GM18868 (cell line): ENCODE results near the gene LSM5.

Experiments used
- ATAC-seq: cut with Tn5 transposase; IDR thresholded peaks from one replicate; pipeline ENCODE4 v1.9.1; 2021; ENCODE audit warnings: mild to moderate bottlenecking, moderate library complexity; ENCODE audit not compliant: unreplicated experiment

Gene LSM5

DNA sequence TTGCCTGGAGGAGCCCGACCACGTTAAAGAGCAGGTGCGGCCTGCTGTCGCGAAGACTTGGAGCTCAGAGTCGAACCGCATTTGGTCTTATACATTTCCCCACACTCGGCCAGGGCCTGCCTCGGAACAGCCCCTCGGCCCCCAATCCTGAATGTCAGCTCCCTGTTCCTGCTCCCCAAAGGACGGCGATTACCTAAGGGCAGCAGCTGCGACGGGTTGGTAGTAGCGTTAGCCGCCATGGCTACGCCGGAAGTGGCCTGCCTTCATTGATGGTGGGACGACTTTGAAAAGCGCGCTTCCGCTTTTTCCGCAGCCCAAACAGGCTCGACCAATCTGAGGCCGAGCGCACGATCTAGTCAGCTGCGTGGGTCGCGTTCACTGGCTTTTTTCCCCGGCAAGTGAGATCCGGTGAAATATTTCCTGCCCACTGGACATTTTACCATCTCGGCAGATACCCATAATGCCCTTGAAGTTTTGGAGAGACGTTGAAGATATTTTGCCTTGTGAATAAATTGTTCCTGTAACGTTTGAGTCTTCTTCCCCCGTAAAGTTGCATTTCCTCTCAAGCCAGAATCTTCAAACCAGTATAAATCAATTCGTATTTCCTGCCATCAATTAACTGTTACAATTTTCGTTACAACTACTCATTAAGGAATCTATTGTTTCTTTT lies at the start of gene LSM5:
TSS of gene LSM5 (minus strand) at position 254 of the 670 bp plus-strand sequence. CDS start at position 239, 15 bp downstream.
- ATAC-seq: peak; percentile 89

DNA sequence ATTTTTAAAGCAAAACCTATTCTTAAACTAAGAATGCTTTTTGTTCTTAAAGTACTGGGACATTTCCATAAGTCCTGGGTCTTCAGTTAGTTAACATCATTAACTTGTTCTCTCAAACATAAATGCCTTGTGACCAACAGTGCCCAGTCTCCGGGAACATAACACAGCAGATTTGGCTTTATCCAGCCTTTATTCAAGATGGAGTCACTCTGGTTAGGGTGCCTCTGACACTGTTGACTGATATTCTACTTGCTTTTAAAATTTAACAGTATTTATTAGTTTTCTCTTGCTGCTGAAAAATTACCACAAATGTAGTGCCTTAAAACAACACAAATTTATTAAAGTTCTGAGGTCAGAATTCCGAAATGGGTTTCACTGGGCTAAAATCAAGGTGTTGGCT lies 49.2 kb upstream of the LSM5 start:
- no peak for ATAC-seq

DNA sequence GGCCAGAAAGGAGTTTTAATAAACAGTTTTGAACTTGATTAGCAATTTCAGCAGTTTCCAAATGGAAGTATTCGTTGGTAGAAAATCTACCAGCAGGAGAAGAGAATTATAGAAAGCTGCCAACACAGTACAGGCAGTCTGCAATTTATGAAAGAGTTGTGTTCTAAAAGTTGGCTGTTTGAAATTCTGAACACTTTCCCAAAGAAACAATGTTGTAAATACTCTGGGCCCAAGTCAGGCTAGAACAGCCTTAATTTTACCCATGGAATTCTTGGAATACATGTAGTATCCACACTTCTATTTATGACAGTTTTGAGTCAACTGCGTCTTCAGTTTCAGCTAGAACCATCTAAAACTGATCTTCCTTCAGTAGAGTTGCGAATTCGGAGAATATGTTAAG lies 47.6 kb upstream of the LSM5 start:
- no peak for ATAC-seq

DNA sequence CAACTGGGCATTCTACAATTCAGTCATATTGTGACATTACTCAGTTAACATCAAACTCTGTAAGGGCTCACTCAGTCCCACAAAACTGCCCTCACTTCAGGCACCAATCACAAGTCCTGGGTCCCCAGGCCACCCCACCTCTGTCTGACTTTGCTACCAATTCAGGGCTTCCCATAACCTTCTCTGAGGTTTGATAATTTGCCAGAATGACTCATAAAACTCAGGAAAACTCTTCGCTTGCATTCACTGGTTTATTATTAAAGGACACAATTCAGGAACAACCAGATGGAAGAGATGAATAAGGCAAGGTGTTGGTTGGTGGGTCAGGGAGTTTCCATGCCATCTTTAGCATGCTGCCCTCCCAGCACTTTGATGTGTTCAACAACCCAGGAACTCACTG lies 46.4 kb upstream of the LSM5 start:
- no peak for ATAC-seq

DNA sequence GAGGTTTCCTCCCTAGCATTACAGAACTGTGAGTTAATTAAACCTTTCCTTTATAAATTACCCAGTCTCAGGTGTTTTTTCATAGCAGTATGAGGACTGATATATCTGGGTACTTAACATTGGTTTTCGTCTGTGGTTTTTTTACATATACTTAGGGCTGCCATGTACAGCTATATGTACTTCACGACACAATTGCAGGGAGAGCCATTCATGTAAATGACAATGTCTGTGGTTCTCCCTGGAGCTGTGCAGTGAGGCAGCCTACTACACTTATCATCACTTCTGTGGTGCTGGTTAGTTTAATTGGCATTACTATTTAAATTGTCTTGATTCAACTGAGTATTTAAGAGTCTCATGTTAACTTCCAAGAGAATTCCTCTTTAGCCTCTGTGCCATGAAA lies 45.8 kb upstream of the LSM5 start:
- peak; percentile 25 for ATAC-seq

DNA sequence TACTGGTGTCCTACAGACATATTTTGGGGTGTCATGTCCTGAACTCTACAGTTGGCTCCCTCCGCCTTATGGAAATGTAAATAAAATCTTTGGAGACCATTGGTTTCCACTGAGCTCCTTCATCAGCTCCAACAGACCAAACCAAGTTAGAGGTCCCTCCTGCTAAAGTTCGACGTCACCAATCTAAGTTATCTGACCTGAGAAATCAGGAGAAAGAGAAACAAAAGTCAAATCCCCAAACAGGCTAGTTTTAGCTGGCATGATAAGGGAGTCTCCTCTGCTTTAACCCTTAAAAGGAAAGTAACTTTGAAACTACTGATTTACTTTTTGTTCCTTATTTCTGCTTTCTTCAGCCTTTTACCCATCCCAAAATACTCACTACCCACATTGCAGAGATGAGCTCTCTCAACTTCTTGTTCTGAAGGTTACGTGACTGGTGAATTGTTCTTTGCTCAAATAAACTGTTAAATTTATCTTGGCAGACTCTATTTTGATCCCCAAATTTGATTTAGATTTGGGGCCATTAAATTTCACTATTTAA lies 45.1 kb upstream of the LSM5 start:
- ATAC-seq: peak; percentile 76

DNA sequence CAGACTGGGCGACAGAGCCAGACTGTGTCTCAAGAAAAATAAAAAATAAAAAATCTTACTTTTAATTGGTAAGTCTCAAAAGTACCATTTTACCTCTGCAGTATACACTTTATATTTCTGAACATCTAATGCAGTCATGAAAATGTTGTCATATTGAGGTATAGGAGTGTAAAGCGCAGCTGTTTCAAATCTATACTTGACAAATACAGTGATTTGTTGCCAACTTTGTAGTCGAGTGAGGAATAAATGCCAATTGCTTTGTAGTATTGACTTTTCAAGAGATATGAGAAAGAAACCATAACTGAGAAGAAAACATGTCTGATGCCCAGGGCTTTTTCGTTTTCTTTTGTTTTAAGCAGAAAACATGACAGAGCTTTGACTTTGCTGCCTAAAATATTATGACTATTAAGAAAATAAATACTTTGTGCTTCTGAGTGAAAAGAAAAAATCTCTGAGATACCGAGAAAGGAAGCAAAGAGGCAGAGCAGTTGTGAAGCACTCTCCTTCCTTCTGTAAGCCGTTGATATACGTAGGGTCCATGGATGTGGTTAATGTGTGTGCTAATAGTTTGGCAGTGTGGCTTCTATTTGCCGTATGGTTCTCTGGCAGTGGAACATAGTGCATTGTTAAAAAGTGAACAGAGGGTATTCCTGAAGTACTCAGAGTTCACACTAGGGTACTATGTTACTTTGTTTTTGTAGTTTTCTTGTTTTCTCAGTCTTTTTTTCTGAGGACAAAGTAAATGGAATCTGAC lies 43.3 kb upstream of the LSM5 start:
- ATAC-seq: no peak

DNA sequence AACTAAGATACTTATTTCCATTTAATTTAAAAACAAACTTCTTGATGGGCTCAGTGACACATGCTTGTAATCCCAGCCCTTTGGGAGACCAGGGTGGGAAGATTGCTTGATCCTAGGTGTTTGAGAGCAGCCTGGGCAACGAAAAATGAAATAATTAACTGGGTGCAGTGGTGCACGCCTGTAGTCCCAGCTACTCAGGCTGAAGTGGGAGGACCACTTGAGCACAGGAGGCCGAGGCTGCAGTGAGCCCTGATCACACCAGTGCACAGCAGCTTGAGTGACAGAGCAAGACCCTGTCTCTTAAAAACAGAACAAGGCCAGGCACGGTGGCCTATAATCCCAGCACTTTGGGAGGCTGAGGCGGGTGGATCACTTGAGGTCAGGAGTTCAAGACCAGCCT lies 42.5 kb upstream of the LSM5 start:
- no peak for ATAC-seq

DNA sequence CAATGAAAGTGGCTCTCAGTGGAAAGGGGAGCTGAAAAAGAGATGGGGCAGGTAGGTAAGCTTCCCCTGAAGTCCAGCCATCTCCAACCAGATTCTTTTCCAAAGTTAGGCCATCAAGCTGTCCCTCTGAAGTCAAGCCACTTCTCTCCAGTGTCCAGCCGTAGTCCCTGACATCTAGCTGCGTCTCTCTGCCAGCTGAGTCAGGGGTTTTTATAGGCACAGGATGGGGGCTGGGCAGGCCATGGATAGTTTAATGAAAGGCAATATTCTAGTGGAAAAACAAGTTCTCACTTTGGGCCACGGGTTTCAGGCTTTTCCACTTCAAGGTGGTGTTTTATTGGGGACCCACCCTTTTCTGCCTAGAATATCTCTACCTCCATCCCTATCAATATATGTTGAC lies 41.9 kb upstream of the LSM5 start:
- no peak for ATAC-seq

DNA sequence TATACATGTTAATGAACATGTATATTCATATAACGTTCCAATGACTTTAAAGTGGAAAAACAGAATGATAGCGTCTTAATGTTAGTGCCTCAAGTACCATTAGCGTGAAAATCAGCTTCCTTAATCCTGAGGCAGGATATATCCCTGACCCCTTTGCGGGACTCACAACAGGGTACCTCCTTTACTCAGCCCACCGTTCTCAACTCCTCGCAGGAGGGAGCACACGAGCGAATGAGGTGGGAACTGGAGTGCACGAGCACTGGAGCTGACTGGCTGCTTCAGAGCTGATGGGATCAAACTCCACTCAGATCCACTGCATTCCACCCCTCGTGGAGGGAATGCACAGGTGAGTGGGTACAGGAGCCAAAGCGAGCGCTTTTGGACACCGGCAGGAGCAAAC lies 41.2 kb upstream of the LSM5 start:
- ATAC-seq: no peak

DNA sequence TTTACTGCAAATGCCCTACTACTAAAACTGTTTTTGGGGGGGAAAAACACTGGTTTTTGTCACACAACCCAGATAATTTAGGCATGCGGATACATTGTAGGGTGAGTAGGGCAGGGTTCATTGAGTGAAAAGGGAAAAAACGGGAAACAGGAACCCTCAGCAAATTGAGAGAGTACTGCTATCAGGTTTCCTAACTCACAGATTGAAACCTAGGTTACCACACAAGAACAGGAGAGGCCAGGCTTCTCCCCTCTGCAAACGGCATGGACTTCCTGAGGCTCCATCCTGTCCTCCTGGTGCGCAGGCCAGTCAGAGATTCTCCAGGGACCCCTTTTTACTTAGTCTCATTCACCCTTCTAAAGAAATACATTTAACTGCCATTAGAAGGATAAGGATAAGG lies 35.7 kb upstream of the LSM5 start:
- ATAC-seq: no peak

DNA sequence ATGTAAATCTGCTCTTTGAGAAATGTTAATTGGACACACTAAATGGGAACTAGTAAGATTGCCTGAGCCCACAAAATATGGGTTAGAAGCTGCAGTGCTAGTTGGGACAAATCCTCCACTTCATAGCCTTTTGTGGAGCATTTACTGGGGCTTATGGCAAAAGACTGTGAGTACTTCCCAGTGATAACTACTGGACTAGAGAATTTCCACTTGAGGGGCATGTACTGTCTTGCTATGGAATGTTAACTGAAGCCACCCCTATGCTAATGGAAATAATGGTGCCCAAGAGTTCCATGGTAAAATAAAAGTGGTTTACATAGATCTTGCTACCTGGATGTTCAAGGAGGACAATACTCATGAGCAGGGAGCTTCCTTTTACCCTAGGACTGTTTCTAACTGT lies 34.5 kb upstream of the LSM5 start:
- ATAC-seq: no peak

DNA sequence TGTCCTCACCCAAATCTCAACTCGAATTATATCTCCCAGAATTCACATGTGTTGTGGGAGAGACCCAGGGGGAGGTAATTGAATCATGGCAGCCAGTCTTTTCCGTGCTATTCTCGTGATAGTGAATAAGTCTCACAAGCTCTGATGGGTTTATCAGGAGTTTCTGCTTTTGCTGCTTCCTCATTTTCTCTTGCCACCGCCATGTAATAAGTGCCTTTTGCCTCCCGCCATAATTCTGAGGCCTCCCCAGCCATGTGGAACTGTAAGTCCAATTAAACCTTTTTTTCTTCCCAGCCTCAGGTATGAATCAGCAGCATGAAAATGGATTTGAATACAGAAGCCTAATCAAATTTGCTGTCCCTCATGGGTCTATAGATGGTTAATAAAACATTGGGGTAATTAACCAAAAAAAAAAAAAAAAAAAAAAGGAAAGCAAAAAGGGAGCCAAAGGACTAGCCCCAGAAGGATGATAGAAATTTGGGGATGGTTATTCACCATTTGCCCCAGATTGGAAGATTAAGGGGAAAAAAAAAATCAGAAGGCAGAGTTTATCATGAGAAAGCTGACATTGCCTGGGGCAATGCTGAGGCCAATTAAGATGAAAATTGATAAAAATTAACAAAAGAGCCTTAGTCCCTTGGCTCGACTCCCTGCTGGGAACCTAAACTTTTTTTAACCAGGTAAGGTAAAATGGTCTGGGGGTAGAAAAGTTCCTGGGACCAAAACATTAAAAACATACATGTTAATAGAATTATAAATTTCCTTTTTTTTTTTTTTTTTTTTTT lies 32.8 kb upstream of the LSM5 start:
- no peak for ATAC-seq

DNA sequence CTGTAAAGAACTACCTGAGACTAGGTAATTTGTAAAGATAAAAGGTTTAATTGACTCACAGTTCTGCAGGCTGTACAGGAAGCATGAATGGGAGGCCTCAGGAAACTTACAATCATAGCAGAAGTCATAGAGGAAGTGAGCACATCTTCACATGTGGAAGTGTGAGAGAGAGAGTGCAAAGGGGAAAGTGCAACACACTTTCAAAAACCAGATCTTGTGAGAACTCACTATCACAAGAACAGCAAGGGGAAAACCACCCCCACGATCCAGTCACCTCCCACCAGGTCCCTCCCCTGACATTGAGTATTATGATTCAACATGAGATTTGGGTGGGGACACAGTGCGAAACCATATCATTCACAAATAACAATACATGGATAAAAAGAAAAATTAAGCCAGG lies 29.6 kb upstream of the LSM5 start:
- ATAC-seq: no peak

DNA sequence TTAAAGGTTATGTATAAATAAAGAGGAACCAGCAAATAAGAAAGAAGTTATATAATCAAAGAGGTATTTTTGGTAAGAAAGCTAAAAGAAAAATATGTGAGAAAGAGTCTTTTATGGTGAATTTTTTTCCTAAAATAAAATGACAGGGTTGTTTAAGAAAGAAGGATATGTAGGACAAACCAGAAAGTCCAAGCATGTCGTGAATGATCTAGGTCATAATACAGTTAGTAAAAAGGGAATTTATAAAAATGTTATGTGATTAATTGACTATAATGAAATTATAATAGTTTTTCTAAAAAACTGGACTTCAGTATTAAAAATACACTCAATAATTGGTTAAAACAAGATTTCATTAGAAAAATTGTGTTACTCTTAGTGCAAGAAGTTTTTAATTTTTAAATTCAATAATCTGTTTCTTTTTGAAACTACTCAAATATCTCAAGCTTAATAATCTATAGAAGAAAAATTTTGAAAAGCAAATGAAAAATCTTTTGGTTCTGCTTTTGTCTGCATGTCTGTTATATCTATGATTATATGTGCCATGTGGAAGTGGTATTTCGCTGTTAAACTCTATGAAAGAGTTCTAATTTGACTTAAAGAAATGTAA lies 28.5 kb upstream of the LSM5 start:
- ATAC-seq: no peak

DNA sequence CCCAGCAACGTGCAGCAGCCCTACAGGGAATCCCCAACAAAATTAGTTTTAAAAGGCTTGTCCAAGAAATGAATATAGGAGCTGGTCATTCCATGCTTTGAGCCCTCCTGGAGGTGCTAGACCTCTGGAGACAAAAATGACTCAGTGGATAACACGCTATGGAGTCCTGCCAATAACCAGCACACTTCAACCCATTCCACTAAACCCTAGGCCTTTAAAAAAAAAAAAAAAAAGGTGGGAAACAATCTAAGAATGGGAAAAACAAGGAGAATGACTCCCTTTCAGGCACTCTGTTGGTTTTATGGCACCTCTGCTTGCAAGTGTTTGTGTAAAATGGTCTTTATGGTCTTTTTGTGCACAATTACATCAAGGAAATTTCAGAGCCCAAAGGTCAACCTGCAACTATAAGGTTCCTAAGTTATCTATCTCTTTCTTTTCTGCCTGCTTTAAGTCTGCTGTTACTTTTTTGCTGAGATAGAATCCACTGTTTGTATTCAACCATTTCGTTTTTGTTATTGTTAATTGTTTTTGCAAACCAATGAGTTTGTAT lies 26.4 kb upstream of the LSM5 start:
- peak; percentile 3 for ATAC-seq

DNA sequence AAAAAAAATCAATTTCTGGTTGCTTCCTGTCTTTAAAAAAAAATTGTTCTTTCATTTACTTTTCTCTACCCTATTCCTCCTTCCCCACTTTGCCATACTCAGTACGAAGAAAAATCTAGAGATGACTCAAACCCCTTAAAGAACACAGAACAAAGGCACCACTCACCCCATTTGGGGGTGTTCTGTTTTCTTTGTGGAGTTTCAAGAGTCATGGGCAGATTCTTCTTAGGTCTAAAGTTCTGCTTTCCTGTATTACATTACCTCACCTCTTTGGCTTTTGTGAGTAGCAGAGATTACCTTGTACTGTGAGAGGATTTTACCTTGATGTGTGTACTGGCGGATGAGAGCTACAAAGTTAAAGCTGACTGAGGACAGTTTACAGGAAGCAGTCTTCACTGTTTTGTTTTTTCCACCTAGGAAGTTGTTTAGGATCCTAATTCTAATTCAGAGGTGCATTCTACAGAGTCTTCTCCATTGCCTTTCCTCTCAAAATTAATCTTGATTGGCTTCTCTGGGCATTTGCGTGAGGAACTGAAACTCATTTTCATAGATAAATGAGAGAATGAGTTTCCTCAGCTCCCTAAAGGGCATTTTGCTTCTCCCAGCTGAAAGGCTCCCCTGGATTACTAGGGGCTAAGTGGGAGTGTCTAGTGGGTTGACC lies 25.8 kb upstream of the LSM5 start:
- ATAC-seq: peak; percentile 92

DNA sequence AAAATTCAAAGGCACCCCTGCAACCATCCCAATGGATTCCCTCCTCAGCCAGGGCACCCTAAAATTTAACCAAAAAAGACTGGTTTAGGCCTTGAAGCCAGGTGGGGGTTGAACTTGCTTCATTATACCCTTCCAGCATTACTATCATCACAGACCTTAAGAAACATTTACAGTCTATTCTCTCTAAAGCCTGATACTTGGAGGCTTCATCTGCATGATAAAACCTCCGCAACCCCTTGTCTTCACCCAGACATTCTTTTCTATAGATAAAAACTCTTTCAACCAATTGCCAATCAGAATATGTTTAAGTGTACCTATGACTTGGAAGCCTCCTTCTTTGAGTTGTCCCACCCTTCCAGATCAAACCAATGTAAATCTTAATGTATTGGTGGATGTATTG lies 23.0 kb upstream of the LSM5 start:
- no peak for ATAC-seq

DNA sequence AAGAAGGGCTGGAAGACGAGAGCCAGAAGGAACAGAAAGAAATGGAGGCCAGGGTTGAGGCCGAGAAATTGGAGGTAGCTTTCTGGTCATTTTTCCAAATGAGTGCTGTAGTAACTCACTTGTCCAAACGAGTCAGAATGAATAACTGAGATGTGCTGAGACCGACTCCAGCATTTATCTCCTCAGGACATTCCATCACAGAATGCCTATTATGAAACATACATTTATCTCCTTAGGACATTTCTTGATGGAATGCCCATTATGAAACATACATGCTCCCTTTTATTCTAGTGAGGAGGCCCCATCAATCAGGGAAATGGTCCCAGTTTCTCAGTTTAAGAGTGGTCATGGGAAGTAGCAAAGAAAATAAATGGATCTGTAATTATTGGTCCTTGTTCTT lies 21.6 kb upstream of the LSM5 start:
- ATAC-seq: no peak

DNA sequence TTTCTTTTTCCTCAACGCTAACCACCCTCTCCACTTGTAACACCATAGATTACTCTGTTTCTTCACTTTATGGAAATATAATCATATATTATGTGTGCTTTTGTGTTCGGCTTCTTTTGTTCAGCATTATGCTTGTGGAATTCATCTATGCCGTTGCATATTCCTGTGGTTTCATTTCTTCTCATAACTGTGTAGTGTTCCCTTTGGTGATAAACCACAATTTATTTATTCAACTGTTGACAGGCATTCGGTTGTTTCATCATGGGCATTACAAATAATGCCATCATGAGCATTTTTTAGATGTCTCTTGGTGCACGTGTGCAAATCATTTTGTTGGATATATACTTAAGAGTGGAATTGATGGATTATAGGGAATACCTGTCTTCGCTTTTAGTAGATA lies 17.2 kb upstream of the LSM5 start:
- ATAC-seq: no peak
